ENCODE data around the gene LSS. TPM values are rescaled to one million over a fixed set of nuclear protein-coding genes. Genes with fewer than 3 reads are reported as not detected.

Gene LSS
- total and polyA plus RNA-seq, 9 donors = 27.0 to 47.4 (median 35.8) TPM

- Histone ChIP-seq H3K27me3 (ENCODE audit: control insufficient read depth, insufficient read depth, low read length) (no peaks in the 10 kb centered on the region), H3K27ac (ENCODE audit: low read length) (no peak overlapping the region), H3K9me3 (replicated peaks; ENCODE audit: control insufficient read depth, low read depth, low read length) (no peaks in the 10 kb centered on the region), H3K4me3 (ENCODE audit: low read length) (no peak overlapping the region), H3K4me1 (ENCODE audit: control insufficient read depth, insufficient read depth, low read length) (no peaks in the 10 kb centered on the region), H3K36me3 (ENCODE audit: control insufficient read depth, insufficient read depth, low read length) (peaks cover 52% of the 10 kb centered on the region)
- DNase-seq = no peak
- 91% methylated on average over 8 of the region's 8 CpGs for WGBS (ENCODE audit: insufficient coverage)
Observed at GRCh38 chr21:46220847-46221246, 7.7 kb downstream of the LSS start.

GRCh38 chr21:46220275-46220810 lies 8.2 kb downstream of the LSS start:
- Histone ChIP-seq H3K4me3 (ENCODE audit: low read length) (no peak overlapping the region), H3K36me3 (ENCODE audit: control insufficient read depth, insufficient read depth, low read length) (peaks cover 57% of the 10 kb centered on the region), H3K9me3 (replicated peaks; ENCODE audit: control insufficient read depth, low read depth, low read length) (no peaks in the 10 kb centered on the region), H3K27me3 (ENCODE audit: control insufficient read depth, insufficient read depth, low read length) (no peaks in the 10 kb centered on the region), H3K27ac (ENCODE audit: low read length) (no peak overlapping the region), H3K4me1 (ENCODE audit: control insufficient read depth, insufficient read depth, low read length) (no peaks in the 10 kb centered on the region)
- WGBS (ENCODE audit: insufficient coverage) = 84% methylated on average over 13 of the region's 13 CpGs
- no peak for DNase-seq

- 80% methylated on average over 12 of the region's 13 CpGs for WGBS (ENCODE audit: insufficient coverage)
Observed at GRCh38 chr21:46219591-46220239, 8.9 kb downstream of the LSS start.

GRCh38 chr21:46218906-46219590 lies 9.5 kb downstream of the LSS start:
- H3K27me3 ChIP-seq (ENCODE audit: control insufficient read depth, insufficient read depth, low read length) = no peaks in the 10 kb centered on the region
- H3K4me3 ChIP-seq (ENCODE audit: low read length) = no peak overlapping the region
- WGBS (ENCODE audit: insufficient coverage) = 89% methylated on average over 14 of the region's 16 CpGs
- H3K4me1 ChIP-seq (ENCODE audit: control insufficient read depth, insufficient read depth, low read length) = no peaks in the 10 kb centered on the region
- peaks cover 66% of the 10 kb centered on the region for H3K36me3 ChIP-seq (ENCODE audit: control insufficient read depth, insufficient read depth, low read length)
- no peaks in the 10 kb centered on the region for H3K9me3 ChIP-seq (replicated peaks; ENCODE audit: control insufficient read depth, low read depth, low read length)
- no peak for DNase-seq
- H3K27ac ChIP-seq (ENCODE audit: low read length) = no peak overlapping the region

More at GRCh38 chr21:46219591-46220239, 8.9 kb downstream of the LSS start:
- Histone ChIP-seq H3K9me3 (replicated peaks; ENCODE audit: control insufficient read depth, low read depth, low read length) (no peaks in the 10 kb centered on the region), H3K36me3 (ENCODE audit: control insufficient read depth, insufficient read depth, low read length) (peaks cover 61% of the 10 kb centered on the region), H3K4me1 (ENCODE audit: control insufficient read depth, insufficient read depth, low read length) (no peaks in the 10 kb centered on the region), H3K4me3 (ENCODE audit: low read length) (no peak overlapping the region), H3K27me3 (ENCODE audit: control insufficient read depth, insufficient read depth, low read length) (no peaks in the 10 kb centered on the region), H3K27ac (ENCODE audit: low read length) (no peak overlapping the region)
- DNase-seq = no peak

GRCh38 chr21:46217511-46218196 lies 10.9 kb downstream of the LSS start:
- Histone ChIP-seq H3K9me3 (replicated peaks; ENCODE audit: control insufficient read depth, low read depth, low read length) (no peaks in the 10 kb centered on the region), H3K4me1 (ENCODE audit: control insufficient read depth, insufficient read depth, low read length) (no peaks in the 10 kb centered on the region), H3K4me3 (ENCODE audit: low read length) (no peak overlapping the region), H3K36me3 (ENCODE audit: control insufficient read depth, insufficient read depth, low read length) (peaks cover 76% of the 10 kb centered on the region), H3K27me3 (ENCODE audit: control insufficient read depth, insufficient read depth, low read length) (no peaks in the 10 kb centered on the region), H3K27ac (ENCODE audit: low read length) (no peak overlapping the region)
- no peak for DNase-seq
- 93% methylated on average over 19 of the region's 22 CpGs for WGBS (ENCODE audit: insufficient coverage)

GRCh38 chr21:46216132-46216747 lies 12.3 kb downstream of the LSS start:
- Histone ChIP-seq H3K4me3 (ENCODE audit: low read length) (no peak overlapping the region), H3K36me3 (ENCODE audit: control insufficient read depth, insufficient read depth, low read length) (peaks cover 71% of the 10 kb centered on the region), H3K27ac (ENCODE audit: low read length) (no peak overlapping the region), H3K9me3 (replicated peaks; ENCODE audit: control insufficient read depth, low read depth, low read length) (no peaks in the 10 kb centered on the region), H3K4me1 (ENCODE audit: control insufficient read depth, insufficient read depth, low read length) (no peaks in the 10 kb centered on the region), H3K27me3 (ENCODE audit: control insufficient read depth, insufficient read depth, low read length) (no peaks in the 10 kb centered on the region)
- no peak for DNase-seq
- WGBS (ENCODE audit: insufficient coverage) = 97% methylated on average over 16 of the region's 16 CpGs

- Histone ChIP-seq H3K27ac (ENCODE audit: low read length) (no peak overlapping the region), H3K9me3 (replicated peaks; ENCODE audit: control insufficient read depth, low read depth, low read length) (no peaks in the 10 kb centered on the region), H3K36me3 (ENCODE audit: control insufficient read depth, insufficient read depth, low read length) (peaks cover 69% of the 10 kb centered on the region), H3K4me3 (ENCODE audit: low read length) (no peak overlapping the region), H3K4me1 (ENCODE audit: control insufficient read depth, insufficient read depth, low read length) (no peaks in the 10 kb centered on the region), H3K27me3 (ENCODE audit: control insufficient read depth, insufficient read depth, low read length) (no peaks in the 10 kb centered on the region)
- no peak for DNase-seq
- WGBS (ENCODE audit: insufficient coverage) = 87% methylated on average over 13 of the region's 20 CpGs
Observed at GRCh38 chr21:46215436-46216131, 13.0 kb downstream of the LSS start.

- WGBS (ENCODE audit: insufficient coverage) = 87% methylated on average over 22 of the region's 27 CpGs
Observed at GRCh38 chr21:46214478-46215340, 13.9 kb downstream of the LSS start.

More at GRCh38 chr21:46214478-46215340, 13.9 kb downstream of the LSS start:
- no peaks in the 10 kb centered on the region for H3K9me3 ChIP-seq (replicated peaks; ENCODE audit: control insufficient read depth, low read depth, low read length)
- no peaks in the 10 kb centered on the region for H3K4me1 ChIP-seq (ENCODE audit: control insufficient read depth, insufficient read depth, low read length)
- H3K36me3 ChIP-seq (ENCODE audit: control insufficient read depth, insufficient read depth, low read length) = peaks cover 66% of the 10 kb centered on the region
- H3K27me3 ChIP-seq (ENCODE audit: control insufficient read depth, insufficient read depth, low read length) = no peaks in the 10 kb centered on the region
- no peak for DNase-seq
- no peak overlapping the region for H3K27ac ChIP-seq (ENCODE audit: low read length)
- no peak overlapping the region for H3K4me3 ChIP-seq (ENCODE audit: low read length)

Measured in muscle of leg (tissue), 11 donors.